Endothelial cell of umbilical vein (primary cell): ENCODE data around the gene HOXC5. TPM values are rescaled to one million over a fixed set of nuclear protein-coding genes. Genes with fewer than 3 reads are reported as not detected.
A peak's percentile ranks its signal among the peaks of the same experiment; 100 is the strongest.

Source experiments
- BruUV-seq: library from RNA; stranded (reverse); fragments of 400-500 nt; replicated peaks from 2 replicates; lab custom pipeline; 2021; lab: Mats Ljungman, UMichigan
- CTCF ChIA-PET: fragments of 300-600, 350-600 bp; sonication (Branson Sonifier 250); formaldehyde crosslinking; loops from one replicate; lab custom pipeline; 2021; ENCODE audit warnings: antibody characterized with exemption, inconsistent platforms; lab: Charles Lee
- POLR2A ChIA-PET: fragments of 300-600, 350-600 bp; sonication (Branson Sonifier 250); formaldehyde crosslinking; loops from one replicate; lab custom pipeline; 2021; ENCODE audit warnings: antibody characterized with exemption, inconsistent platforms; lab: Charles Lee
- DNase-seq: peaks from one replicate; pipeline ENCODE4 v3.0.0-alpha.2; 2011; ENCODE audit warnings: low read depth, low spot score
- FAIRE-seq: peaks from 2 replicates; lab custom pipeline; 2011; peaks lifted over from hg19 to GRCh38; lab: Jason Lieb, UNC
- H2AFZ ChIP-seq: 2 replicates; pipeline ENCODE4 v1.6.0; 2012; ENCODE audit warnings: low read depth, low read length, control low read depth, inconsistent platforms
- H3K27ac ChIP-seq: 2 replicates; pipeline ENCODE4 v1.5.1; 2011; ENCODE audit warnings: low read depth, mild to moderate bottlenecking, control low read depth, low read length, moderate library complexity; ENCODE audit not compliant: insufficient read depth
- H3K27me3 ChIP-seq, 2 experiments: 2 replicates each; pipeline versions ENCODE4 v1.6.0 to v1.6.1; 2011; ENCODE audit warnings: low read length in 2 of 2, mixed read lengths in 1 of 2; ENCODE audit not compliant: control insufficient read depth in 2 of 2, insufficient read depth in 2 of 2
- H3K36me3 ChIP-seq, 2 experiments: 2 replicates in 1 of 2; 3 replicates in 1 of 2; pipeline ENCODE4 v1.5.1; 2011; ENCODE audit warnings: low read length in 2 of 2, mild to moderate bottlenecking in 1 of 2, moderate library complexity in 1 of 2; ENCODE audit not compliant: control insufficient read depth in 2 of 2, insufficient read depth in 2 of 2; ENCODE audit errors: extremely low read depth in 1 of 2
- H3K4me1 ChIP-seq: 3 replicates; pipeline ENCODE4 v1.5.1; 2011; ENCODE audit warnings: mild to moderate bottlenecking, low read length; ENCODE audit not compliant: control insufficient read depth, insufficient read depth; ENCODE audit errors: extremely low read depth
- H3K4me2 ChIP-seq: 2 replicates; pipeline ENCODE4 v1.6.1; 2011; ENCODE audit warnings: low read length, control low read depth, mixed read lengths; ENCODE audit not compliant: insufficient read depth
- H3K4me3 ChIP-seq, 3 experiments: fragments of 200-600 bp in 1 of 3; sonication (generic), shearing (Covaris generic) in 1 of 3; replicated peaks in 1 of 3; 2 replicates each; pipeline ENCODE4 v1.5.1; 2011 to 2016; ENCODE audit warnings: control low read depth in 3 of 3, low read length in 3 of 3, mild to moderate bottlenecking in 2 of 3, inconsistent platforms in 1 of 3, low read depth in 1 of 3, moderate library complexity in 1 of 3; ENCODE audit not compliant: insufficient read depth in 1 of 3
- H3K79me2 ChIP-seq: 2 replicates; pipeline ENCODE4 v1.6.0; 2012; ENCODE audit warnings: low read length, inconsistent platforms; ENCODE audit not compliant: control insufficient read depth, insufficient read depth
- H3K9ac ChIP-seq: replicated peaks from 2 replicates; pipeline ENCODE3; 2011; ENCODE audit warnings: low read length, control low read depth; ENCODE audit not compliant: insufficient read depth; ENCODE audit errors: extremely low read depth
- H3K9me1 ChIP-seq: replicated peaks from 3 replicates; pipeline ENCODE4 v1.6.0; 2011; ENCODE audit warnings: mild to moderate bottlenecking, low read length; ENCODE audit not compliant: control insufficient read depth, insufficient read depth; ENCODE audit errors: extremely low read depth
- H3K9me3 ChIP-seq: replicated peaks from 2 replicates; pipeline ENCODE4 v1.5.1; 2012; ENCODE audit warnings: low read length, inconsistent platforms; ENCODE audit not compliant: control insufficient read depth, insufficient read depth
- H4K20me1 ChIP-seq: replicated peaks from 2 replicates; pipeline ENCODE3; 2011; ENCODE audit warnings: mild to moderate bottlenecking, low read length; ENCODE audit not compliant: control insufficient read depth, insufficient read depth; ENCODE audit errors: extremely low read depth
- CTCF ChIP-seq, 2 donors: IDR thresholded peaks; 1 replicate in 1 of 2; 2 replicates in 1 of 2; pipeline ENCODE4 v1.5.1; 2011; ENCODE audit warnings: low read length in 2 of 2, mild to moderate bottlenecking in 2 of 2, moderate library complexity in 2 of 2, control low read depth in 1 of 2, inconsistent platforms in 1 of 2, low read depth in 1 of 2; ENCODE audit not compliant: insufficient read depth in 1 of 2; ENCODE audit errors: extremely low read depth in 1 of 2
- EZH2 ChIP-seq: IDR thresholded peaks from 2 replicates; pipeline ENCODE4 v1.6.1; 2012; ENCODE audit warnings: borderline replicate concordance, low read depth, mild to moderate bottlenecking, moderate library complexity, low read length, inconsistent platforms; ENCODE audit not compliant: severe bottlenecking
- dilution Hi-C: fragments of 300-500 bp; cut with MboI; formaldehyde crosslinking; loops from one replicate; pipeline ENCODE4 v1.15.0; 2019; ENCODE audit warnings: low sequenced_read_pairs; ENCODE audit not compliant: extremely low pct_ligation_motif_present
- intact Hi-C: fragments of 100-400 bp; cut with micrococcal nuclease; formaldehyde crosslinking; loops from one replicate; pipeline ENCODE4 v1.10.0; 2022
- polyA plus RNA-seq, 4 experiments: library from polyadenylated mRNA; depleted of rRNA in 3 of 4; stranded (reverse) in 3 of 4; unstranded in 1 of 4; fragments of >200 nt; gene quantifications; 2 replicates each; pipeline versions ENCODE4 v1.2.1 to v1.2.3, GENCODE V29; 2011 to 2012; ENCODE audit warnings: missing spikeins in 1 of 4
- total RNA-seq: library from RNA; stranded (reverse); gene quantifications from 2 replicates; pipeline ENCODE4 v1.2.3, GENCODE V29; 2021
- TF ChIP-seq, protein P1 (sequence below): IDR thresholded peaks from 2 replicates; pipeline ENCODE4 v1.6.1; 2011; ENCODE audit not compliant: insufficient read depth, insufficient read length

The HOXC5 gene
- total and polyA plus RNA-seq, 2 donors (not counting 3 experiments of a cell fraction or from before 2014, with no cell fraction given), result not detected

- FAIRE-seq (no peak), DNase-seq (no peak)
- no peaks in the 10 kb centered on the region for H3K4me1 ChIP-seq
- no peaks in the 10 kb centered on the region for H3K79me2 ChIP-seq
- ChIA-PET POLR2A (interaction anchor here (0.7 kb wide), 1 partner anchor 102 kb away, joined by 3 read pairs; no protein-coding TSS in a partner anchor), CTCF (interaction anchor here (1.1 to 6.1 kb wide), 3 partner anchors 162 to 358 kb away, joined by 3 to 59 read pairs (median 57); no protein-coding TSS in a partner anchor)
- no peaks in the 10 kb centered on the region for H3K9me3 ChIP-seq
- H3K4me2 ChIP-seq, result no peak overlapping the region
- H3K36me3 ChIP-seq, result no peaks in the 10 kb centered on the region
- no peak overlapping the region for H3K4me3 ChIP-seq
- dilution Hi-C loops, result no loop called here
- no peak overlapping the region for H3K27ac ChIP-seq
- no peaks in the 10 kb centered on the region for H4K20me1 ChIP-seq
- H3K9me1 ChIP-seq, result no peaks in the 10 kb centered on the region
- H3K27me3 ChIP-seq, result peaks cover 82 to 91% of the 10 kb centered on the region in 2 experiments
- no peak overlapping the region for H3K9ac ChIP-seq
- intact Hi-C loops, result no loop called here
- no TSS peak for BruUV-seq
- peak; percentile 61 for TF ChIP-seq EZH2
- no peak for TF ChIP-seq CTCF (IDR thresholded peaks at IDR 0.05; ENCODE audit: extremely low read depth in 1 of 2, insufficient read depth in 1 of 2, low read depth in 1 of 2, low read length in 2 of 2)
- no peak overlapping the region for H2AFZ ChIP-seq
Measured at GRCh38 chr12:54029529-54030441, 3.1 kb upstream of the HOXC5 start.

- TF ChIP-seq CTCF (IDR thresholded peaks at IDR 0.05; ENCODE audit: extremely low read depth in 1 of 2, insufficient read depth in 1 of 2, low read depth in 1 of 2, low read length in 2 of 2) (no peak), EZH2 (peak; percentile 24)
- TF ChIP-seq, protein P1, sequence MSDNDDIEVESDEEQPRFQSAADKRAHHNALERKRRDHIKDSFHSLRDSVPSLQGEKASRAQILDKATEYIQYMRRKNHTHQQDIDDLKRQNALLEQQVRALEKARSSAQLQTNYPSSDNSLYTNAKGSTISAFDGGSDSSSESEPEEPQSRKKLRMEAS, result no peak
- ChIA-PET POLR2A (no interaction called here), CTCF (interaction anchor here (1.1 to 6.1 kb wide), 4 partner anchors 161 to 358 kb away, joined by 3 to 91 read pairs (median 58); no protein-coding TSS in a partner anchor)
- no TSS peak for BruUV-seq
- Histone ChIP-seq H3K79me2 (no peaks in the 10 kb centered on the region), H3K36me3 (no peaks in the 10 kb centered on the region), H3K4me1 (no peaks in the 10 kb centered on the region), H3K4me3 (no peak overlapping the region), H3K9ac (no peak overlapping the region), H3K27me3 (peaks cover 86 to 92% of the 10 kb centered on the region in 2 experiments), H2AFZ (no peak overlapping the region), H3K4me2 (no peak overlapping the region), H4K20me1 (no peaks in the 10 kb centered on the region), H3K27ac (no peak overlapping the region), H3K9me1 (no peaks in the 10 kb centered on the region), H3K9me3 (no peaks in the 10 kb centered on the region)
- FAIRE-seq, result no peak
- intact Hi-C loops, result no loop called here
- DNase-seq, result no peak
- dilution Hi-C loops, result no loop called here
Measured at GRCh38 chr12:54030442-54030801, 2.4 kb upstream of the HOXC5 start.
